NOMO-1 treated with DMSO at 0.1 percent for 48 hours (cell line): ENCODE data around the gene ITGA11.

Experiments used
- DNase-seq: peaks from one replicate; lab custom pipeline; 2025; ENCODE audit not compliant: unreplicated experiment; lab: John Stamatoyannopoulos, UW

The ITGA11 gene

DNA sequence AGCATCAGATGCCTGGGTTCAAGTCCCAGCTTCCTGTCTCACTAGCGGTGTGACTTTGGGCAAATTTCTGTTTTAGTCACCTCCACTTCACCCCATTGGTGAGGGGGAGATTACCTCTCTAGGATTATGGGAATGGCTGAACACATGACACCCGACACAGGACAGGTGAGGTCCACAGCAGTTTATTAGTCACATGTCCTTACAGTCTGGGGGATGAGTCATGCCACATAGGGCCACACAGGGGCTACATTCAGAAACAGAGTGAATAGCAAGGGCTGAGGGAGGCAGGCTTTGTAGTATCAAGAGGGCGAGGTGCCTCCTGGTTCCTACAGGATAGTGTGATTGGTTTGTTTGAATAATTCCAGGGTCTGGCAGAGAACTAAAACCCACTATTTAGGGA lies 15.2 kb upstream of the ITGA11 start:
- no peak for DNase-seq

GRCh38 chr15:68445351-68445750 lies 13.4 kb upstream of the ITGA11 start:
- no peak for DNase-seq

DNA sequence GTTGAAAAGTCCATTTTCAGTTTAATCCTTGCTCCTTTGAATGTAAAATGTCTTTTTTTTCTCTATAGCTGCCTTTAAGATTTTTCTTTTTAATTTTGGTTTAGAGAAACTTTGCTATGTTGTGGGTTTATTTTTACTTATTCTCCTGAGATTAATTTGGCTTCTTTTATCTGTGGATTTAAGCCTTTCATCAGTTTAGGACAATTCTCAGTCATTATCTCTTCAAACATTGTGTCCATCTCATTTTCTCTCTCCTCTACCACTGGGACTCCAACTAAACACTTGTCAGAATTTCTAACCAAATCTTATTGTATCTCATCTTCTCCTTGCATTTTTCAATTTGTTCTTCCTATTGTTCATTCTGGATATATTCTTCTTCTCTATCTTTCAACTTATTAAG lies 12.4 kb upstream of the ITGA11 start:
- DNase-seq, result no peak

DNA sequence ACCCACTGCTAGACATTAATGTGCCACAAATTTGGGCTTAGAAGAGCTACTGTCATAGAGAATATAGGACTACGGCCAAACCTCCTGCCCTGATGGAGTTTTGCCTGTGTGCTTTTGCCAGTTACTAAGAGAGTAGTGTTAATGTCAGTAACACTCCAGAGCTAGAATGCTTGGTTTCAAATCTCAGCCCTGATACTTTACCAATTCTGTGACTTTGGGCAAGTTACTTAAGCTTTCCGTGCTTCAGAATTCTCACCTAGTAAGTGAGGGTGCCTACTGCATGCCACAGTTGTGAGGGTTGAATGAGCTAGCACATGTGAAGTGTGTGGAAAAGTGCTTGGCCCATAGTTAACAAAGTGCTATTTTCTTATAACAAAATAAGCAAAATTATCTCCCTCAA lies 10.9 kb upstream of the ITGA11 start:
- DNase-seq, result no peak

- no peak for DNase-seq
Observed at GRCh38 chr15:68442041-68442440, 10.1 kb upstream of the ITGA11 start.

DNA sequence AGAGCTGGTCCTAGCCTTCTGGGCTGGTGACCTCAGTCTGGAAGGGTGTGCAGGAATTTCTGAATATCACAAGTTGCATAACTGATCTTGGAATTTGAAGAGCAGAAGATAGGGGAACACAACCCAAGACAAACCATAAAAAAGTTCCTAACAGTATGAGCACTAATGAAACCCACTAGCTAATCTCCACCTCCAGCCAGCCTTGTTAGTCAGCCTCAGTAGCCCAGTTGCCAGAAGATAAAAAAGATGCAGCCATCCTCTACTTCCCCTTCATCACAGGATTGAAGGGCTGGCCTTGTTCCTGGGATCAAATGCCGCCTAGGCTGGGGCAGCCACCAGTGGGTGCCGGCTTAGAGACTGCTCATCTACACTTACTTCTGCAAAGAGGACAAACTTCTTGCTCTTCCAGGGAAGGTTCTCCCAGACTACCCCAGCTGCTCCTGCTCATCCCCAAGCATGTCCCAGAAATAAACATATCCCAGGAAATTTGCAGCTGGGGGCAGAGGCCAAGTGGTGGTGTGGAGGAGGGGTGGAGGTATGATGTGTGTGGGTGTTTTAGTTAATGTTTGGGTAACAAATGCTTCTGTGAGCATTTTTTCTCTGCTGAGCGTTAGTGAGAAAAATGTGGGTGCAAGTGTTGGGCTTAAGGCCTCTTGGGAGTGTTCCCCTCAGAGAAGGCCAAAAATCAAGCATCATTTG lies 9.2 kb upstream of the ITGA11 start:
- no peak for DNase-seq

GRCh38 chr15:68440136-68440535 lies 8.2 kb upstream of the ITGA11 start:
- DNase-seq, result no peak

DNA sequence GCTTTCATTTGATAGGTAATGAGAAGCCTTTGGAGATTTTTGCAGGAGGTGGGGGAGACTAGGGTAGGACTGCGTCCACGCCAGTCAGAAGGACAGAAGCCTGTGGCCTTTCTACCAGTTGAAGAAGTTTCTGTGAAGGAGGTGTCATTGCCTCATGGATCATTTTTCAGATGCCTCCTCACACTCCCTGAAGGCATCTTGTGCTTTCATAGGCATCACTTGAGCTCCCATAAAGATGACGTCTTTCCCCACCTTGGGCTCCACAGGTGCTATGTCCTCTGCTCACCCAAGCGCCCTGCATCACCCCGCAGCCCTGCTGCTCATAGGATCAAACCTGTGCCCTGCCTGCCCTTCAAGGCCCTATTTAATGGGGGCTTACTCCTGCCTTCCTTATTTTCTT lies 7.5 kb upstream of the ITGA11 start:
- DNase-seq, result no peak

DNA sequence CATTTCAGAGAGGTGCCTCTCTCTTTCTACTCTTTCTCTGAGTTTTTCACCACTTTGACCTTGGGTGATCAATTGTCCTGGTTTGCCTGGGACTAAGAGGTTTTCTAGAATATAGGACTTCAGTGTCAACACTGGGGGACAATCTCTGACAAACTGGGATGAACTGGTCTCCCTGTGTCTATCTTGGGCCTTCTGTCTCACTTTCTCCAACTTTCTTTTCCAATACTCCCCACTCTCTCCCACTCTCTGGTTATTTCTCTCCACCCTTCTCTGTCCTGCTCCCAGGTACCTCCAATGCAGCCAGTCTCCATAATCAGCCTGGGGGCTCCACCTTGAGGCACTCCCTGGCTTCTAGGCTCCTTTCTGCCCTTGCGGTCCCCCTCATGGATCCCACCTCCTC lies 4.7 kb upstream of the ITGA11 start:
- DNase-seq, result no peak

GRCh38 chr15:68435966-68436365 lies 4.0 kb upstream of the ITGA11 start:
- no peak for DNase-seq

DNA sequence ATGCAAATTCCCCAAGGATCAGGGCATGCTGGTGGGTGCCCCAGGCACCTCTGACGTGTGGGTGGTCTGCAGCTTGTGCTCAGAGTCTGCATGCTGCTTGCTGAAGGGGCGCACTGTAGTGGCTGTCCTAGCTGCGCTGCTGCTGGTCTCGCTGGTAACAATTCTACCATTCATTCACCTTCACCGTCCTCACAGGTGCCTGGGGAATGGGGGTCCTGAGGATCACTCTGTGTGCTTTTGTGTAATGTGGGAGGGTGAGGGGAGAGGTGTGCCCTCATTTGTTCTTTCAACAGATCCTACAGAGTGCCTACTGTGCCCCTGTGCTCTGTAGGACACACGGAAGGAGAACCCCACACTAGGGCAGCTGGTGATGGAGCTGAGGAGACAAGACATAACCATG lies 2.1 kb upstream of the ITGA11 start:
- DNase-seq, result no peak

DNA sequence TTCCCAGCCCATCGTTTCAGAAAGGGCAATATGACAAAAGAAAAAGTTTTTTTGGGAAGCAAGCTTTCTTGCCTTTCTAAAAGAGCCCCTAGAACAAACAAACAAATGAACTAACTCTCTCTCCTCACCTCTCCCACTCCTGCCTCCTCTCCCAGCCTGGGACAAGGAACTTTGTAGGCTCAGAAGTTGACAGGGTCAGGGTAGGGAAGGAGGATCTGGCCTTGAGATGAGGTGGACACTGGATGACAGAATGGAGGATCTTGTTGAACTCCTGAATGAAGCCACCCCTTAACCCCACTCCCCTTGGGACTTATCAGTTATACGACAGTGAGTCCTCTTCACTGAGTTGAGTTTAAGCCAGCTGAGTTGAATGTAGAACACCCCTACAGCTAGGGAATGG lies 1.6 kb upstream of the ITGA11 start:
- DNase-seq, result no peak

DNA sequence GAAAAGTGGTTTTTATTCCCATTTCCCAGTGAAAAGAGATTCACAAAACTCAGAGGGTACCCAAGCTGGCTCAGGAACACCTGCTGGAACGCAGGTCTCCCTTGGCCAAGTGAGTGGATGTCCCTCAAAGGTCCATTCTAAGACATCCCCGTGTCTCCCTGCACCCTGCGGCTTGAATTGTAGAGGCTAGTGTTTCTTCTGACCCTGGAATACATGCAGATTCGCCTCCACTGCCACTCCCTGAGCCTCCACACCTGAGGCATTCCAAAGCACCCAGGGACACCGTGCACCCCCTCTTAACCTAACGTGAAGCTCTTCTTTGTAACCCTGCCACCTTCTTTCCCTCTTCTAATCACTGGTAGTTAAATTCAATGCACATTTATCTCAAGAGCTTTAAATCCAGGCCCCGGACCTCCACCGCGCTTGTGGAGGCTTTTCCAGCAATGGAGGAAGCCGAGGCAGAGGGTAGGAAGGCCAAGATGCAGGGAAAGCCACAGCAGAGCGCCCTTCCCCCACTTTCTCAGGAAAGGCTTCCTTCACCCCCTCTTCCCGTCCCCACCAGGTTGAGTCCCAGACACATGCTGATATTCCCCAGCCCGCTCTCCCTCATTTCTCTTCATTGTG lies 590 bp upstream of the ITGA11 start:
- DNase-seq, result no peak

DNA sequence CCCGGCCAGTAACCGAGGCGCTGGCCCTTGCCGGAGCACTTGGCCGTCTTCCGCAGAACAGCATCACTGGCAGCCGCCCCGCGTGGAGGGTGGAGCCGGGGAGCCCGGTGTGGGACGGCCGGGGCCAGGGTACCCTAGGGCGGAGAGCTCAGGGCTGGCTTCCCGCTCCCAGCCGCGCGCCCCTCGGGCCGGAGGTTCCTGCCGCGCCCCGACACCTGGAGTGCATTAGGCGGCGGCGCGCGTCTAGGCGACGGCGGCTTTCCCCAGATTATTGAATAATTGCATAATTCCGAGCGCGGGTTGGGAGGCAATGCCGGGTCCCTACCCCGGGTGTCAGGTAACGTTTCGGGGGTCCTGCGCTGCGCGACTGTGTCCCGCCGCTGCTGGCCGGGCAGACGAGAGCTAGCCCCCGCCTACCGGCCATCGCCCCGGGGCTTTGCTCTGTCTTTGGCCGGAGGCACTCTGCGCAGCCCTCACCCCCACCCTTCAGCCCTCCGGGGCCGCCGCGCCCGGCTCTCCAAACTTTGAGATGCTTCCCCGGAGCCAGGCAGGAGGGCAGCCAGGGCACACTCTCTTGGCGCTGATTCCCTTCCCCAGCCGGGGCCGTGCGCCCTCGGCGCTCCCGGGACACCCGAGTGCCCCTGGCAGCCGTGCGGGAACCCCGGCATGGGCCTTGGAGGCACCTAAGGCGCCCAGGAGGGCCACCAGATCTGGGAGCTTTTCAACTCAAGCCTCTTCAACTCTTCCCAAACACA lies 749 bp downstream of the ITGA11 start:
- no peak for DNase-seq

GRCh38 chr15:68430471-68431036 lies 1.4 kb downstream of the ITGA11 start:
- DNase-seq, result no peak

DNA sequence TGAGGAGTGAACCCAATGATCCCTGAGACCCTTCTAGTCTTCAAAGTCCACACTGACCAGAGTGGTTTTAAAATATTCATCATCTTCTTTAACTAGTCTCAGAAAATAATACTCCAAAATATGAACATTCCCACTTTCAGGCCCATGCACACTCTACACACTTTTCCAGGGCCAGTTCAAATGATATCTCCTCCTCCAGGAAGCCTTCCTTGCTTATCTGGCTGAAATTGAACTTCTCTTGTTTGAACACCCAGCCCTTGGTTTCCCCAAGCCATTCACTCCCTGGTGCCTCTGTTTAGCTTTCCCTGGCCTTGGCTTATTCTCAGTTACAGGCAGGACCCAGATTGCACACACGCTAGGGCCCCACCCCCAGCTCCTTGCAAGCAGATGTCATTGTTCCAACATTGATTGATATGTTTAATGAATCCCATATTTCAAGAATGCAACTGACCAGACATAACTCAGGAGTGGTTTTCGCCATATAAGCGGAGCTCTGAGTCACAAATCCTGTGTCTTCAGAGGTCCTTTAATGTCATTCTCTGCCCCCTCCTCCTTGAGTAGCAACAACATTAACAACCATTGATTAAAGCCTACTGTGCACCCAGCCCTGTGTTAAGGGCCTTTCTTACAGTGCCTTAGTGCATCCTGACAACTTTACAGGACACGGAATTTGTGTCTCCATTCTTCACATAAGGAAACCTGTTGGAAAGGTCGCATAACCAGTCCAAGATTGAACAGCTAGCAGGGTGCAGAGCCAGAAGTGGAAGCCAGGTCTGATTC lies 2.1 kb downstream of the ITGA11 start:
- no peak for DNase-seq

- DNase-seq, result no peak
Observed at GRCh38 chr15:68428431-68428940, 3.5 kb downstream of the ITGA11 start.

DNA sequence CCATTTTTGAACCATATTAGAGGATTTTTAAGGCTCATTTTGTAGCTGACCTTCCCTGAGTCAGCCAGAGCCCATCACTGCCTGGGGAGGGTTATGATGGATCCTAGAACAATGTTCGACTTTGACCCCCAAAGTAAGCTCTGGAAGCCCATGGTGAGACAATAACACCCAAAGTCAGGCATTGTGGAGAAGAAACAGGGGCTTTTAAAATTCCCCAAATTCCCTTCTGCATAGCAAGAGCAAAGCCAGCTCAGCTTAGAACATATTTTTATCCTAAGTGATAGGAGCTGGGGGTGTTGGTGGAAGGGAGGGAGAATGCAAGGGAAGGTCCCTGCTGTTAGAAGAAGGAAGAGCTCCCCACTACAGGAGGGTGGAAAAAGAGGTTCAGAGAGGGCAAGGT lies 4.0 kb downstream of the ITGA11 start:
- no peak for DNase-seq

DNA sequence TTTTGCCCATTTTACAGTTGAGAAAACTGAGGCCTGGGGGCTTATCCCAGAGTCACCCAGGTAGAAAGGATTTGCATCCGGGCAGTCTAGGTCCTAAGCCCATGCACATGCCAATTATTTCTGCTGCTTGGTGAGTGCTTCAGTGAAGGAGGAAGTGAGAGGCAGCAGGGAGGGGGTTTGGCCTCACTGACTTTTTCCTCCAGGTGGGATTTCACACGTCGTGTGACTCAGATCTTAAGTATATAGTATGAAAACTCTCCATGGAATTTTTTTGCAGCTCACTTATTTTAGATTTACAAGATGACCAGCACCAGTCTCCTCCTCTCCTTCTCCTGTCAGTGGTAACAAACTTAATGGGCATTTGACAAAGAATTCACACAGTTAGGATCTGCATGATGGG lies 4.6 kb downstream of the ITGA11 start:
- peak; percentile 29 for DNase-seq

DNA sequence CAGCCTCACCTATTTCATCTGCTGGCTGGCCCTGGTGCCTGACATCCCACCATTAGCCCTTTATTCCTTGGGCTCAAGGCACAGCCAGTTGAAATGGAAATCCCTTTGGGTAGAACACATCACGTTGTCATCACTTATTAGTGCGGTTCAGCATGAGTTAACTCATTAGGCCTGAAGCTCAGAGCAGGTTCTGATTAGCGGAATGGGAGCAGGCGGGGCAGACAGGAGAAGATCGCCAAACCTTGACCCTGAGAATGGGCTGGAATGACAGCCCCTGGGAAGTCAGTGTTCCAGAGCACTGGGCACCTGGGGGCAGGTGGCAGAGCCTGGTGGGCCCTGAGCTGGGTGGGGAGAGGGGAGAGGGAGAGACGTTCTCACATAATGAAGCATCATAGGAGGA lies 5.8 kb downstream of the ITGA11 start:
- no peak for DNase-seq

GRCh38 chr15:68425428-68426060 lies 6.4 kb downstream of the ITGA11 start:
- DNase-seq, result no peak
